Stimulated activated CD4-positive, alpha-beta T cell treated with anti-CD3 and anti-CD28 coated beads, Interleukin-2, amount 100 ng/mL, for 4 hours (primary cell): Measurements from ENCODE around the gene RIMBP2.
"Not testable (repeated sequence)": the region's sequence is repeated elsewhere in the genome, so short reads cannot be mapped to it uniquely, and the experiment has no call there.

ENCODE experiments used
- DNase-seq: peaks from one replicate; pipeline ENCODE4 v3.0.0-alpha.2; 2020; ENCODE audit warnings: low read depth

Gene RIMBP2

GRCh38 chr12:130715998-130716968 is at the start of gene RIMBP2:
Gene RIMBP2, minus strand, starts transcription at chr12:130716299. Its CDS starts 237,286 bp downstream, at chr12:130479013.
- no peak for DNase-seq

GRCh38 chr12:130765186-130765659 is 49.1 kb upstream of the RIMBP2 start:
- DNase-seq = no peak

GRCh38 chr12:130764475-130765185 is 48.5 kb upstream of the RIMBP2 start:
- no peak for DNase-seq

GRCh38 chr12:130764073-130764472 is 48.0 kb upstream of the RIMBP2 start:
- DNase-seq = no peak

- DNase-seq = no peak
Measured at GRCh38 chr12:130762319-130762675, 46.2 kb upstream of the RIMBP2 start.

- DNase-seq = peak; percentile 40
Measured at GRCh38 chr12:130761537-130762318, 45.6 kb upstream of the RIMBP2 start.

GRCh38 chr12:130754234-130754901 is 38.3 kb upstream of the RIMBP2 start:
- no peak for DNase-seq

GRCh38 chr12:130752692-130753230 is 36.7 kb upstream of the RIMBP2 start:
- DNase-seq = no peak

- DNase-seq = not testable (repeated sequence)
Measured at GRCh38 chr12:130752037-130752436, 35.9 kb upstream of the RIMBP2 start.

GRCh38 chr12:130748786-130749185 is 32.7 kb upstream of the RIMBP2 start:
- no peak for DNase-seq

- peak; percentile 48 for DNase-seq
Measured at GRCh38 chr12:130747867-130748740, 32.0 kb upstream of the RIMBP2 start.

GRCh38 chr12:130746546-130746945 is 30.4 kb upstream of the RIMBP2 start:
- no peak for DNase-seq

- no peak for DNase-seq
Measured at GRCh38 chr12:130745921-130746320, 29.8 kb upstream of the RIMBP2 start.

- DNase-seq = no peak
Measured at GRCh38 chr12:130744274-130744673, 28.2 kb upstream of the RIMBP2 start.

- DNase-seq = no peak
Measured at GRCh38 chr12:130743606-130744005, 27.5 kb upstream of the RIMBP2 start.

GRCh38 chr12:130743176-130743575 is 27.1 kb upstream of the RIMBP2 start:
- DNase-seq = no peak

- DNase-seq = no peak
Measured at GRCh38 chr12:130742716-130743115, 26.6 kb upstream of the RIMBP2 start.

- DNase-seq = no peak
Measured at GRCh38 chr12:130742112-130742511, 26.0 kb upstream of the RIMBP2 start.

GRCh38 chr12:130739571-130739970 is 23.5 kb upstream of the RIMBP2 start:
- no peak for DNase-seq

GRCh38 chr12:130738403-130738802 is 22.3 kb upstream of the RIMBP2 start:
- not testable (repeated sequence) for DNase-seq
